CD14-positive monocyte (primary cell): ENCODE measurements around the gene DGCR8. TPM values are rescaled to one million over a fixed set of nuclear protein-coding genes. Genes with fewer than 3 reads are reported as not detected.

Experiments used
- DNase-seq, 3 donors: peaks; one replicate each; pipeline ENCODE4 v3.0.0-alpha.2; 2011 to 2022
- H2AFZ ChIP-seq: 2 replicates; pipeline ENCODE4 v1.6.0; 2012; ENCODE audit warnings: mild to moderate bottlenecking, low read depth, low read length, inconsistent platforms; ENCODE audit not compliant: insufficient read depth, poor library complexity, severe bottlenecking
- H3K27ac ChIP-seq, 2 donors: 1 replicate in 1 of 2; 2 replicates in 1 of 2; pipeline ENCODE4 v1.5.1; 2012 to 2013; ENCODE audit warnings: low read length in 2 of 2, control low read depth in 1 of 2, inconsistent platforms in 1 of 2, low read depth in 1 of 2, mild to moderate bottlenecking in 1 of 2
- H3K27me3 ChIP-seq, 2 donors: one replicate each; pipeline versions ENCODE4 v1.6.0 to v1.6.1; 2011 to 2013; ENCODE audit warnings: low read length in 2 of 2; ENCODE audit not compliant: control insufficient read depth in 2 of 2, insufficient read depth in 2 of 2
- H3K36me3 ChIP-seq, 2 donors: replicated peaks in 1 of 2; 1 replicate in 1 of 2; 2 replicates in 1 of 2; pipeline versions ENCODE4 v1.5.1 to v1.6.1; 2012 to 2013; ENCODE audit warnings: low read length in 2 of 2, control low read depth in 1 of 2, inconsistent platforms in 1 of 2, mild to moderate bottlenecking in 1 of 2; ENCODE audit not compliant: insufficient read depth in 2 of 2, control insufficient read depth in 1 of 2
- H3K4me1 ChIP-seq, 2 donors: 1 replicate in 1 of 2; 2 replicates in 1 of 2; pipeline versions ENCODE4 v1.5.1 to v1.6.1; 2012 to 2013; ENCODE audit warnings: low read length in 2 of 2, control low read depth in 1 of 2, inconsistent platforms in 1 of 2, mild to moderate bottlenecking in 1 of 2, moderate library complexity in 1 of 2; ENCODE audit not compliant: insufficient read depth in 2 of 2, control insufficient read depth in 1 of 2
- H3K4me2 ChIP-seq: replicated peaks from 2 replicates; pipeline ENCODE3; 2012; ENCODE audit warnings: low read length, moderate library complexity, mild to moderate bottlenecking; ENCODE audit not compliant: poor library complexity, severe bottlenecking; ENCODE audit errors: extremely low read depth
- H3K4me3 ChIP-seq, 3 experiments: fragments of 200-600 bp in 1 of 3; sonication (generic) in 1 of 3; replicated peaks in 1 of 3; 1 replicate in 2 of 3; 2 replicates in 1 of 3; pipeline ENCODE4 v1.5.1; 2011 to 2013; ENCODE audit warnings: low read length in 3 of 3, mild to moderate bottlenecking in 3 of 3, control low read depth in 2 of 3, low read depth in 2 of 3, inconsistent platforms in 1 of 3, moderate library complexity in 1 of 3
- H3K79me2 ChIP-seq: 2 replicates; pipeline ENCODE4 v1.6.0; 2012; ENCODE audit warnings: mild to moderate bottlenecking, control low read depth, inconsistent platforms, low read length, moderate library complexity; ENCODE audit not compliant: insufficient read depth
- H3K9ac ChIP-seq: 2 replicates; pipeline ENCODE4 v1.6.0; 2017; ENCODE audit warnings: low read length, mild to moderate bottlenecking; ENCODE audit not compliant: insufficient read depth, poor library complexity, severe bottlenecking
- H3K9me3 ChIP-seq, 2 donors: replicated peaks in 1 of 2; 1 replicate in 1 of 2; 2 replicates in 1 of 2; pipeline versions ENCODE4 v1.5.1 to v1.6.1; 2012 to 2013; ENCODE audit warnings: low read length in 2 of 2, control low read depth in 1 of 2; ENCODE audit not compliant: control insufficient read depth in 1 of 2, insufficient read depth in 1 of 2
- H4K20me1 ChIP-seq: 2 replicates; pipeline ENCODE4 v1.6.0; 2012; ENCODE audit warnings: mild to moderate bottlenecking, low read length, control low read depth, moderate library complexity; ENCODE audit not compliant: insufficient read depth
- H3K27ac Mint-ChIP-seq, 7 donors: one replicate each; pipeline ENCODE4 v1.8.0; 2020; ENCODE audit warnings: mild to moderate bottlenecking in 7 of 7, mixed read lengths in 7 of 7, moderate library complexity in 6 of 7, inconsistent platforms in 2 of 7
- H3K27me3 Mint-ChIP-seq, 3 donors: one replicate each; pipeline ENCODE4 v1.8.0; 2021 to 2022; ENCODE audit warnings: low read depth in 3 of 3, mild to moderate bottlenecking in 3 of 3, mixed read lengths in 3 of 3, moderate library complexity in 3 of 3, inconsistent platforms in 1 of 3
- H3K36me3 Mint-ChIP-seq, 2 donors: one replicate each; pipeline ENCODE4 v1.8.0; 2020; ENCODE audit warnings: mixed read lengths in 2 of 2, inconsistent platforms in 1 of 2, mild to moderate bottlenecking in 1 of 2
- H3K4me1 Mint-ChIP-seq: one replicate; pipeline ENCODE4 v1.8.0; 2020; ENCODE audit warnings: mild to moderate bottlenecking, mixed read lengths
- H3K4me3 Mint-ChIP-seq, 2 donors: one replicate each; pipeline ENCODE4 v1.8.0; 2020; ENCODE audit warnings: mild to moderate bottlenecking in 2 of 2, mixed read lengths in 2 of 2, moderate library complexity in 1 of 2
- H3K9me3 Mint-ChIP-seq, 7 donors: one replicate each; pipeline ENCODE4 v1.8.0; 2020 to 2022; ENCODE audit warnings: mixed read lengths in 7 of 7, mild to moderate bottlenecking in 6 of 7, moderate library complexity in 6 of 7, inconsistent platforms in 2 of 7
- WGBS: methylation state at CpG from one replicate; pipeline ENCODE4 v1.1.5; 2013; ENCODE audit warnings: missing lambda C conversion rate; ENCODE audit not compliant: insufficient coverage; 5-methylcytosine and 5-hydroxymethylcytosine counted together
- intact Hi-C, 2 donors: fragments of 100-400 bp; cut with micrococcal nuclease; formaldehyde crosslinking; loops; one replicate each; pipeline versions ENCODE4 v1.15.0 to v1.15.1; 2023
- polyA plus RNA-seq, 3 donors: library from polyadenylated mRNA; depleted of rRNA in 1 of 3; unstranded in 2 of 3; stranded (reverse) in 1 of 3; fragments of 300-500 nt in 2 of 3; fragments of >200 nt in 1 of 3; fragmentation: Illumina TruSeq in 2 of 3; gene quantifications; 1 replicate in 2 of 3; 2 replicates in 1 of 3; pipeline ENCODE4 v1.2.3, GENCODE V29; 2012 to 2021
- TF ChIP-seq, protein P1 (sequence below): fragments of 200-600 bp; IDR thresholded peaks from one replicate; pipeline ENCODE4 v1.8.0; 2022; ENCODE audit warnings: antibody characterized with exemption, mild to moderate bottlenecking

DGCR8 gene
- polyA plus RNA-seq, 3 donors = 1.2 to 18.7 (median 1.4) TPM

DNA sequence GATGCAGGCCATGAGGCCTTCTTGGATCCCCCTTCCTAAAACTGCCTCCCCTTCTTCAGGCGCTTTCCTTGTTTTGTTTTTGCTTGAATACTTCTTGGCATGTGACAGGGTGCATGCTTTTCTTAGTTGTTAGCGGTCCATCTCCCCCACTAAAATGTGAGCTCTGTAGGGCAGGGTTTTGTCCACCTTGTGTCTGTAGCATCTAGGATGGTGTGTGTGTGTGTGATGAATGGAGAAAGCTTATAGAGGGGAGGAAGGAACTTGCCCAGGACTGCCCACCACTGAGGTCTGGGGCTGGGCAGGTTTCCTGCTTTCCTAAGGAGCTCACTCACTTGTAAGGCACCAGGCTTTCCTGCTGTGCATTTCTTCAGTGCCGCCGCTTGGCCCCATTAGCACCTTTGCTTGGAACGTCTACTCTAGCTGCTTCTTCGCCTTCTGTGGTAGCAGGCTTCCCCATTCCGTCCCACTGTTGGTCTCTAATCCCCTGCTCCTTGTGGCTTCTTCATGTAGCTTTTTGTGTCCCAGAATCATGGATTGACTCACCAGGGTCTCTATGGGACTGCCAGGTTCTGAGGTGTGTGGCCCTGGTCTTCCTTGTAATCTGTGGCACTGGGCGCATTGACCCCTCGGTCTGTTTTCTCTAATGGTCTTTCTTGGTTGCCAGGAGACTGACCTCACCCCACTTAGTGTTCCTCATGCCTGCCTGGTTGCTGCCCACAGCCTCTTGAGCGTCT lies 3.3 kb downstream of the DGCR8 start:
- Histone ChIP-seq H3K4me1 (peaks cover 11 to 14% of the 10 kb centered on the region in 2 donors), H3K9ac (no peak overlapping the region)

GRCh38 chr22:20083891-20084546 lies 4.0 kb downstream of the DGCR8 start:
- H3K9ac ChIP-seq = no peak overlapping the region
- peak overlapping the region in 1 of 2 donors; percentile 33 for H3K27ac ChIP-seq
- H3K4me2 ChIP-seq = no peak overlapping the region
- Mint-ChIP-seq H3K27ac (peak overlapping the region in 5 of 7 donors; percentile 42 to 78 (median 53)), H3K4me3 (no peak overlapping the region), H3K36me3 (peaks cover 39 to 43% of the 10 kb centered on the region in 2 donors), H3K9me3 (no peaks in the 10 kb centered on the region), H3K4me1 (peaks cover 37% of the 10 kb centered on the region), H3K27me3 (no peaks in the 10 kb centered on the region)
- peaks cover 35 to 42% of the 10 kb centered on the region in 2 donors for H3K36me3 ChIP-seq
- no peaks in the 10 kb centered on the region for H3K27me3 ChIP-seq
- TF ChIP-seq, protein P1, sequence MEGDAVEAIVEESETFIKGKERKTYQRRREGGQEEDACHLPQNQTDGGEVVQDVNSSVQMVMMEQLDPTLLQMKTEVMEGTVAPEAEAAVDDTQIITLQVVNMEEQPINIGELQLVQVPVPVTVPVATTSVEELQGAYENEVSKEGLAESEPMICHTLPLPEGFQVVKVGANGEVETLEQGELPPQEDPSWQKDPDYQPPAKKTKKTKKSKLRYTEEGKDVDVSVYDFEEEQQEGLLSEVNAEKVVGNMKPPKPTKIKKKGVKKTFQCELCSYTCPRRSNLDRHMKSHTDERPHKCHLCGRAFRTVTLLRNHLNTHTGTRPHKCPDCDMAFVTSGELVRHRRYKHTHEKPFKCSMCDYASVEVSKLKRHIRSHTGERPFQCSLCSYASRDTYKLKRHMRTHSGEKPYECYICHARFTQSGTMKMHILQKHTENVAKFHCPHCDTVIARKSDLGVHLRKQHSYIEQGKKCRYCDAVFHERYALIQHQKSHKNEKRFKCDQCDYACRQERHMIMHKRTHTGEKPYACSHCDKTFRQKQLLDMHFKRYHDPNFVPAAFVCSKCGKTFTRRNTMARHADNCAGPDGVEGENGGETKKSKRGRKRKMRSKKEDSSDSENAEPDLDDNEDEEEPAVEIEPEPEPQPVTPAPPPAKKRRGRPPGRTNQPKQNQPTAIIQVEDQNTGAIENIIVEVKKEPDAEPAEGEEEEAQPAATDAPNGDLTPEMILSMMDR = no peak
- H3K4me1 ChIP-seq = peaks cover 11 to 14% of the 10 kb centered on the region in 2 donors
- DNase-seq = no peak
- intact Hi-C loops = loop anchor here in 1 of 2 donors (5.0 kb wide), 1 partner anchor 62 kb away; the partner anchor contains the start of gene TANGO2
- 95% methylated on average over 10 of the region's 10 CpGs for WGBS
- H2AFZ ChIP-seq = no peak overlapping the region
- H3K79me2 ChIP-seq = peaks cover 67% of the 10 kb centered on the region
- no peaks in the 10 kb centered on the region for H3K9me3 ChIP-seq
- H3K4me3 ChIP-seq = no peak overlapping the region
- H4K20me1 ChIP-seq = peaks cover 46% of the 10 kb centered on the region

More for the DNA sequence above, 3.3 kb downstream of the DGCR8 start:
- Mint-ChIP-seq H3K4me3 (no peak overlapping the region), H3K9me3 (no peaks in the 10 kb centered on the region), H3K4me1 (peaks cover 37% of the 10 kb centered on the region), H3K27me3 (no peaks in the 10 kb centered on the region), H3K27ac (peak overlapping the region in 5 of 7 donors; percentile 18 to 83 (median 71)), H3K36me3 (peaks cover 32 to 36% of the 10 kb centered on the region in 2 donors)
- TF ChIP-seq, protein P1 = no peak
- no peak overlapping the region for H3K4me2 ChIP-seq
- DNase-seq = no peak
- H3K9me3 ChIP-seq = no peaks in the 10 kb centered on the region
- intact Hi-C loops = loop anchor here in 1 of 2 donors (5.0 kb wide), 1 partner anchor 61 kb away; the partner anchor contains the start of gene TANGO2
- no peak overlapping the region for H2AFZ ChIP-seq
- no peak overlapping the region for H3K4me3 ChIP-seq
- peak overlapping the region in 1 of 2 donors; percentile 33 for H3K27ac ChIP-seq
- peaks cover 46% of the 10 kb centered on the region for H4K20me1 ChIP-seq
- peaks cover 67% of the 10 kb centered on the region for H3K79me2 ChIP-seq
- no peaks in the 10 kb centered on the region for H3K27me3 ChIP-seq
- 87% methylated on average over 8 of the region's 10 CpGs for WGBS
- H3K36me3 ChIP-seq = peaks cover 28 to 35% of the 10 kb centered on the region in 2 donors
